Central memory CD4-positive, alpha-beta T cell (primary cell): ENCODE results near the gene SLC38A8.

Source experiments
- DNase-seq: peaks from one replicate; pipeline ENCODE4 v3.0.0; 2022

SLC38A8 gene

GRCh38 chr16:83967838-83968305 is 74.7 kb downstream of the SLC38A8 start, which contains the start of gene NECAB2:
Gene NECAB2, plus strand, starts transcription at chr16:83968244. Its CDS starts 405 bp downstream, at chr16:83968649.
- no peak for DNase-seq

- no peak for DNase-seq
Measured at GRCh38 chr16:83967091-83967490, 75.5 kb downstream of the SLC38A8 start.

DNA sequence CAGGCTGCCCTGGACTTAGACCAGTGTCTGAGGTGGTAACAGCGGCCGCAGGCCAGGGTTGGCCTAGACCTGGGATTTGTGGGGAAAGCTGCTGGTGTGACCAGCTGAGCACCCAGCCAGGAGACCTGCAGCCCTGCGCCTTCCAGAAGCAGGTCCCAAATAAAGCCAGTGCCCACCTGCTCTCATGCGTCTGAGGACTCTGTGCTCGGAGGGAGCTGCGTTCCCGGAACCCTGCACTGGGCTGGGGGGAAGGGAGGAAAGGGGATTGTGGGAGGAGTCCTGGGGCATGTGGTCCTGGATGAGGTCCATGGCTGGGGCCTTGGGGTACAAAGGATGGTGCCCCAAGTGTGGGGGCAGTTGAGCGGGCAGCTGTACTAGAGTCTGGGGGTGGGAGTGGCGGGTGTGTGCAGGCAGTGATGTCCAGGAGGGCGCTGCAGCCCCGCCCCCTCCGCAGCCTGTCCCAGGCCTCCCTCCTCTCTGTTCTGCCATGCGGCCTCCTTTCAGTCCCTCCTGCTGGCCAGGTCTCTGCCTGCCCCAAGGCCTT is 76.4 kb downstream of the SLC38A8 start:
- DNase-seq = no peak

DNA sequence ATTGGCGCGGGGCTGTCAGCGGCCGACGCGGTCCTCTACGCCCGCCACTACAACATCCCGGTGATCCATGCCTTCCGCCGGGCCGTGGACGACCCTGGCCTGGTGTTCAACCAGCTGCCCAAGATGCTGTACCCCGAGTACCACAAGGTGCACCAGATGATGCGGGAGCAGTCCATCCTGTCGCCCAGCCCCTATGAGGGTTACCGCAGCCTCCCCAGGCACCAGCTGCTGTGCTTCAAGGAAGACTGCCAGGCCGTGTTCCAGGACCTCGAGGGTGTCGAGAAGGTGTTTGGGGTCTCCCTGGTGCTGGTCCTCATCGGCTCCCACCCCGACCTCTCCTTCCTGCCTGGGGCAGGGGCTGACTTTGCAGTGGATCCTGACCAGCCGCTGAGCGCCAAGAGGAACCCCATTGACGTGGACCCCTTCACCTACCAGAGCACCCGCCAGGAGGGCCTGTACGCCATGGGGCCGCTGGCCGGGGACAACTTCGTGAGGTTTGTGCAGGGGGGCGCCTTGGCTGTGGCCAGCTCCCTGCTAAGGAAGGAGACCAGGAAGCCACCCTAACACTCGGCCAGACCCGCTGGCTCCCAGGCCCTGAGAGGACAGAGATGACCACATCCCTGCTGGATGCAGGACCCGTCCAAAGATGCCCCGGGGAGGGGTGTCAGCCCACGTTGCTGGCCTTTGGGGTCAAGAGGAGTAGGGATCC is 77.0 kb downstream of the SLC38A8 start:
- no peak for DNase-seq

DNA sequence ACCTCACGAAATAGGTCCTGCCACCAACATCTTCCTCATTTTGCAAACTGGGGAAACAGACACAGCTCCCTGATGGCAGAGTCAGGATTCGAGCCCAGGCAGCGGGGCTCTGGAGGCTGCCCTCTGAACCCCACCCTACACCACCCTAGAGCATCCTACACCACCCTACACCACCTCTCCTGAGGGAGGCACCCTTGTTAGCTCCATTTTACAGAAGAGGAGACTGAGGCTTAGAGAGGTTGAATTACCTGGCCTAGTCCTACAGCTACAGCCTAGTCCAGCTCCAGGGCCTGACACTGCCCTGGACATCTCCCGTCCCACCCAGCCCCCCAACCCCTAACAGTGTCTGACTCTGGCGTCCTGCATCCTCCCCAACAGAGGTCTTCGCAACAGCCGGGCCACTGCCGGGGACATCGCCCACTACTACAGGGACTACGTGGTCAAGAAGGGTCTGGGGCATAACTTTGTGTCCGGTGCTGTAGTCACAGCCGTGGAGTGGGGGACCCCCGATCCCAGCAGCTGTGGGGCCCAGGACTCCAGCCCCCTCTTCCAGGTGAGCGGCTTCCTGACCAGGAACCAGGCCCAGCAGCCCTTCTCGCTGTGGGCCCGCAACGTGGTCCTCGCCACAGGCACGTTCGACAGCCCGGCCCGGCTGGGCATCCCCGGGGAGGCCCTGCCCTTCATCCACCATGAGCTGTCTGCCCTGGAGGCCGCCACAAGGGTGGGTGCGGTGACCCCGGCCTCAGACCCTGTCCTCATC is 77.7 kb downstream of the SLC38A8 start:
- DNase-seq = no peak

DNA sequence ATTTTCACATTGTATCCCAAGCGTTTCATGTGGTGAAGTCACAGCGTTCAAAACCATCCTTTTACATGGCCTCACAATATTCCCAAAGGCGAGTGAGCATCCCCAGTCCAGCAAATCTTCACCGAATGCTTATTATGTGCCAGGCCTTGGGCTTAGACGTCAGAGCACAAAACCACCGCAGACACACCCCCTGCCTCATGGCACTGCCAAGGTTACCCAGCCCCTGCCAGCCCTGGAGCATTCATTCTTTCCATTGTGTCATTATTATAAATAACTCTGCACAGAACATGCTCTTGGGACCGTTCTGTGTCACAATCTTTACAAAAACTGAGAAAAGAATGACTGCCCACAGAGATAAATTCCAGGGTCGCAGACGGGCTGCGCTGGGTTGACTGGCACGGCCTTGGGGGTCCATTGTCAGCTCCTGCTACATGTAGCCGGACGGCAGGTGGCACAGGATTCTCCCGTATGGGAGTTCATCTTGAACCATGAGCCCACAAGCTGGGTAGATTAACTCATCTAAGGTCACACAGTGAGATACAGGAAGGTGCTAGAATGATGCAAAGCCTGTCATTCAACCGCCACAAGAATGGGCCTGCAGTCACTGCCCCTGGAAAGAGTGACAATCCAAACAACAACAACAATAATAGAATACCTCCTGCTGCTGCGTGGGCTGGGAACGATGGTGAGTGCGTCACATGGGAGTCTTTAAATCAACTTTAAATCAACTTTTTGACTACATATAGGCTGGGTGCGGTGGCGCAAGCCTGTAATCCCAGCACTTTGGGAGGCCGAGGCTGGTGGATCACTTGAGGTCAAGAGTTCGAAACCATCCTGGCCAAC is 79.1 kb downstream of the SLC38A8 start:
- no peak for DNase-seq

GRCh38 chr16:83961591-83961990 is 81.0 kb downstream of the SLC38A8 start:
- no peak for DNase-seq

- no peak for DNase-seq
Measured at GRCh38 chr16:83960521-83961249, 81.9 kb downstream of the SLC38A8 start.
